HEK293T (cell line): ENCODE measurements around the gene VTCN1.

Source experiments
- CTCF ChIA-PET: fragments of 350-600 bp; formaldehyde crosslinking; extraction: SDS; loops from one replicate; lab custom pipeline; 2021; ENCODE audit warnings: antibody characterized with exemption, inconsistent platforms; lab: Yijun Ruan, JAX
- POLR2A ChIA-PET: fragments of 350-600 bp; formaldehyde crosslinking; extraction: SDS; loops from one replicate; lab custom pipeline; 2020; ENCODE audit warnings: antibody characterized with exemption, inconsistent platforms; lab: Yijun Ruan, JAX
- DNase-seq: peaks from one replicate; pipeline ENCODE4 v3.0.0; 2012; ENCODE audit warnings: mixed read lengths; ENCODE audit errors: extremely low spot score
- ARNT ChIP-seq: fragments of 450-650 bp; IDR thresholded peaks from 2 replicates; pipeline ENCODE4 v1.6.1; 2017; ENCODE audit warnings: mild to moderate bottlenecking
- BHLHE40 ChIP-seq: fragments of 450-650 bp; IDR thresholded peaks from 2 replicates; pipeline ENCODE4 v1.6.1; 2016; ENCODE audit warnings: mild to moderate bottlenecking, moderate library complexity, borderline replicate concordance
- CTBP1 ChIP-seq: fragments of 450-650 bp; IDR thresholded peaks from 2 replicates; pipeline ENCODE4 v1.6.1; 2016; ENCODE audit warnings: borderline replicate concordance
- ELF4 ChIP-seq: fragments of 450-650 bp; IDR thresholded peaks from 2 replicates; pipeline ENCODE4 v1.6.1; 2017; ENCODE audit warnings: antibody characterized with exemption
- FOXA1 ChIP-seq: fragments of 450-650 bp; IDR thresholded peaks from 2 replicates; pipeline ENCODE4 v1.6.1; 2016; ENCODE audit warnings: mild to moderate bottlenecking
- FOXK2 ChIP-seq: fragments of 450-650 bp; IDR thresholded peaks from 2 replicates; pipeline ENCODE4 v1.6.1; 2016; ENCODE audit warnings: mild to moderate bottlenecking
- FOXM1 ChIP-seq: fragments of 450-650 bp; IDR thresholded peaks from 2 replicates; pipeline ENCODE4 v1.6.1; 2017; ENCODE audit warnings: mild to moderate bottlenecking, borderline replicate concordance
- HDGF ChIP-seq: fragments of 450-650 bp; IDR thresholded peaks from 2 replicates; pipeline ENCODE4 v1.6.1; 2017; ENCODE audit warnings: antibody characterized with exemption, borderline replicate concordance
- L3MBTL2 ChIP-seq: fragments of 450-650 bp; conservative IDR thresholded peaks from 2 replicates; pipeline ENCODE4 v1.6.1; 2016; ENCODE audit warnings: mild to moderate bottlenecking
- LEF1 ChIP-seq: fragments of 450-650 bp; IDR thresholded peaks from 2 replicates; pipeline ENCODE4 v1.6.1; 2017; ENCODE audit warnings: mild to moderate bottlenecking, borderline replicate concordance
- NFRKB ChIP-seq: fragments of 450-650 bp; IDR thresholded peaks from 2 replicates; pipeline ENCODE4 v1.6.1; 2016; ENCODE audit warnings: mild to moderate bottlenecking, moderate library complexity
- PKNOX1 ChIP-seq: fragments of 450-650 bp; IDR thresholded peaks from 2 replicates; pipeline ENCODE4 v1.6.1; 2016
- SP1 ChIP-seq: fragments of 450-650 bp; IDR thresholded peaks from 2 replicates; pipeline ENCODE4 v1.6.1; 2017
- SUZ12 ChIP-seq: fragments of 450-650 bp; IDR thresholded peaks from 2 replicates; pipeline ENCODE4 v1.6.1; 2016; ENCODE audit warnings: mild to moderate bottlenecking
- TARDBP ChIP-seq: fragments of 450-650 bp; IDR thresholded peaks from 2 replicates; pipeline ENCODE4 v1.6.1; 2016
- ZNF384 ChIP-seq: fragments of 450-650 bp; IDR thresholded peaks from 2 replicates; pipeline ENCODE4 v1.6.1; 2016

The VTCN1 gene

GRCh38 chr1:117130526-117130925 lies 80.2 kb downstream of the VTCN1 start:
- TF ChIP-seq LEF1, result no peak
- TF ChIP-seq ARNT, result no peak
- no peak for TF ChIP-seq FOXK2
- no peak for TF ChIP-seq BHLHE40
- no peak for TF ChIP-seq HDGF
- no peak for TF ChIP-seq PKNOX1
- TF ChIP-seq SP1, result no peak
- TF ChIP-seq NFRKB, result no peak
- no peak for TF ChIP-seq ZNF384
- TF ChIP-seq FOXA1, result no peak
- TF ChIP-seq TARDBP, result no peak
- TF ChIP-seq CTBP1, result no peak
- TF ChIP-seq SUZ12, result no peak
- TF ChIP-seq ELF4, result no peak
- DNase-seq, result no peak
- POLR2A ChIA-PET, result no interaction called here
- CTCF ChIA-PET, result no interaction called here

GRCh38 chr1:117128323-117129079 lies 82.2 kb downstream of the VTCN1 start:
- peak; percentile 41 for DNase-seq
- POLR2A ChIA-PET, result interaction anchor here (0.9 to 2.1 kb wide), 3 partner anchors 68 to 239 kb away, joined by 3 to 7 read pairs (median 4); partner anchors contain the start of genes MAN1A2 and TTF2

GRCh38 chr1:117127795-117128194 lies 82.9 kb downstream of the VTCN1 start:
- ChIA-PET POLR2A (no interaction called here), CTCF (interaction anchor here (1.0 to 2.2 kb wide), 8 partner anchors 7 to 626 kb away, joined by 3 to 18 read pairs (median 6); no protein-coding TSS in a partner anchor)
- TF ChIP-seq CTBP1 (no peak), PKNOX1 (no peak), TARDBP (no peak), L3MBTL2 (no peak), FOXA1 (no peak), NFRKB (no peak), HDGF (no peak), SUZ12 (no peak), LEF1 (no peak)
- DNase-seq, result no peak

More at GRCh38 chr1:117128323-117129079, 82.2 kb downstream of the VTCN1 start:
- TF ChIP-seq HDGF, result no peak
- TF ChIP-seq NFRKB, result no peak
- TF ChIP-seq ARNT, result no peak
- no peak for TF ChIP-seq ELF4
- TF ChIP-seq LEF1, result no peak
- TF ChIP-seq BHLHE40, result no peak
- no peak for TF ChIP-seq FOXK2
- TF ChIP-seq FOXA1, result no peak
- CTCF ChIA-PET, result interaction anchor here (0.6 to 2.2 kb wide), 18 partner anchors 8 to 625 kb away, joined by 3 to 18 read pairs (median 4); no protein-coding TSS in a partner anchor

DNA sequence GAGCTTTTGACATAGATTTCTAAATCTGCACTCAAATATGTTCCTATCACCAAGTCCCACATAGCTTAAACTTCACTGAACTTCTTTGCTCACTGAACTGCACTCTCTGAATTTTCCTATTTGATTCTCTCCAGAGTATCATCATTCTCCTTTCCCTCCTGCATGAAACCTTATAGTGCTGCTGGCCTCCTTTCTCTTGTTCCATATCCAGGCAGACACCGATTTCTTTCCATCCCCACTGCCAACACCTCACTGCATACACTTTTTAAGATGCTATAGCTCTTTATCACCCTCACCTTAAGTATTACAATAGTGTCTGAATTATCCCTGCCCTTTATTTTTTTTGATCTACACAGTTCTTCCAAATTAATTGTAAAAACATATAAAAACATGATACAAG lies 86.1 kb downstream of the VTCN1 start:
- TF ChIP-seq L3MBTL2 (no peak), ELF4 (no peak), HDGF (no peak), LEF1 (no peak), SP1 (no peak), PKNOX1 (no peak), NFRKB (no peak), FOXM1 (no peak), BHLHE40 (no peak), ARNT (no peak), FOXA1 (no peak), SUZ12 (no peak), ZNF384 (no peak), TARDBP (no peak)
- CTCF ChIA-PET, result no interaction called here
- POLR2A ChIA-PET, result interaction anchor here (0.6 to 1.0 kb wide), 2 partner anchors 11 to 31 kb away, joined by 3 to 4 read pairs; no protein-coding TSS in a partner anchor
- DNase-seq, result no peak

- CTCF ChIA-PET, result interaction anchor here (0.6 to 2.5 kb wide), 5 partner anchors 9 to 631 kb away, joined by 3 to 17 read pairs (median 4); no protein-coding TSS in a partner anchor
- POLR2A ChIA-PET, result no interaction called here
These were observed 87.5 kb downstream of the VTCN1 start for GRCh38 chr1:117123274-117123673.

DNA sequence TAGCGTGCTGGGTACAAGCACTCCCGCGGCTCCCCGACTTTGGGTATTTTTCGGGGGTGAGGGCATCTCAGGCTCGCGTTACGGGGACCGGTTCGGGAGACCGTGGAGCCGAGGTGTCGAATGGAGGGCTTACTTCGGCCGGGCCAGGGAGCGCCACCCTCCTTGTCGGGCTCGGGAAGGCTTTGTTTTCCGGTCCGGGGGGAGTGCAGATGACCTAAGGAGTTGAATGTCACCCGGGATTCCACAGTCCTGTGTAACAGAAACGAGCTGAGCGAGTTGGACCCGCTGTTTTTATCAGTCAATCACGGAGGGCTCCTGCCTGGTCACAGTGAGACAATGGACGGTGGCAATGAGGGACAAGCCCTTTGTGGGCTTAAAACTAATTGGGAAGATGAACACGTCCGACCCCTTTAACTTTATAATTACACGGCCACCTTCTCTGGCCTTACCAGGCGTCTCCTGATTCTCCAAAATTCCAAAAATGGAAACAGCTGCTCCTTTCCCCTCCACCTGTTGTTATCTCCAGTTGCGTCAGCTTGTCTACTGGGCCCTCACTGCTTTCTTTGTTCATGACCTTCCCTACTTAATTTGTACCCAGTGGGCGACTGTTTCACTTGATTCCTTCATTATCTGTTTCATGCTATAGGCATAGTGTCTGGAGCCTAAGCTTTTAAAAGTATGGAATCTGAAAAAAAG lies 88.2 kb downstream of the VTCN1 start:
- no peak for DNase-seq
- ChIA-PET POLR2A (interaction anchor here (0.6 to 2.5 kb wide), 5 partner anchors 12 to 162 kb away, joined by 3 to 12 read pairs (median 3); partner anchors contain the start of gene TTF2), CTCF (interaction anchor here (0.7 to 2.5 kb wide), 5 partner anchors 9 to 1802 kb away, joined by 3 to 17 read pairs (median 3); no protein-coding TSS in a partner anchor)
- peak; percentile 6; the same call in 1 of the 2 replicates for TF ChIP-seq L3MBTL2
- no peak for TF ChIP-seq ARNT

More at GRCh38 chr1:117123274-117123673, 87.5 kb downstream of the VTCN1 start:
- no peak for DNase-seq
- TF ChIP-seq ELF4 (no peak), CTBP1 (no peak), L3MBTL2 (no peak), NFRKB (no peak), SP1 (no peak)
